Neural crest cell (in vitro differentiated cells): ENCODE data around the gene AMZ2. TPM values are rescaled to one million over a fixed set of nuclear protein-coding genes. Genes with fewer than 3 reads are reported as not detected.
A peak's percentile ranks its signal among the peaks of the same experiment; 100 is the strongest.
"Not testable (repeated sequence)": the region's sequence is repeated elsewhere in the genome, so short reads cannot be mapped to it uniquely, and the experiment has no call there.

Source experiments
- DNase-seq: peaks from one replicate; pipeline ENCODE4 v3.0.0; 2021; ENCODE audit warnings: low read depth, mixed read lengths, low spot score
- H3K27ac Mint-ChIP-seq: one replicate; pipeline ENCODE4 v1.8.0; 2021; ENCODE audit warnings: mild to moderate bottlenecking, mixed read lengths; ENCODE audit not compliant: unreplicated experiment
- H3K27me3 Mint-ChIP-seq: 2 replicates; pipeline ENCODE4 v1.8.0; 2021; ENCODE audit warnings: low read depth, mild to moderate bottlenecking, mixed read lengths
- H3K36me3 Mint-ChIP-seq: 2 replicates; pipeline ENCODE4 v1.8.0; 2021; ENCODE audit warnings: low read depth, mild to moderate bottlenecking, mixed read lengths
- H3K4me1 Mint-ChIP-seq: 2 replicates; pipeline ENCODE4 v1.8.0; 2021; ENCODE audit warnings: mixed read lengths
- H3K4me3 Mint-ChIP-seq: one replicate; pipeline ENCODE4 v1.8.0; 2021; ENCODE audit warnings: mild to moderate bottlenecking, mixed read lengths
- H3K9me3 Mint-ChIP-seq: 2 replicates; pipeline ENCODE4 v1.8.0; 2021; ENCODE audit warnings: mixed read lengths
- CTCF ChIP-seq: fragments of 200-600 bp; sonication (generic); conservative IDR thresholded peaks from 2 replicates; pipeline ENCODE4 v1.5.0; 2021; ENCODE audit warnings: antibody characterized with exemption, mild to moderate bottlenecking
- total RNA-seq: library from RNA; stranded (reverse); gene quantifications from 2 replicates; pipeline ENCODE4 v1.2.1, GENCODE V29; 2021

AMZ2 gene
- total RNA-seq, 1 donor from 2014 or later = 87.5 TPM

GRCh38 chr17:68273722-68274121 is 25.9 kb downstream of the AMZ2 start:
- Mint-ChIP-seq H3K4me3 (no peak overlapping the region), H3K27me3 (no peaks in the 10 kb centered on the region), H3K9me3 (peaks cover 5% of the 10 kb centered on the region), H3K36me3 (peaks cover 5% of the 10 kb centered on the region), H3K4me1 (no peaks in the 10 kb centered on the region), H3K27ac (no peak overlapping the region)
- no peak for TF ChIP-seq CTCF
- no peak for DNase-seq

GRCh38 chr17:68276339-68276738 is 28.5 kb downstream of the AMZ2 start:
- H3K27me3 Mint-ChIP-seq, H3K4me1 Mint-ChIP-seq: not testable (repeated sequence)

GRCh38 chr17:68277807-68278206 is 30.0 kb downstream of the AMZ2 start:
- no peak for DNase-seq
- Mint-ChIP-seq H3K9me3 (peaks cover 9% of the 10 kb centered on the region), H3K27me3 (no peaks in the 10 kb centered on the region), H3K4me3 (no peak overlapping the region), H3K4me1 (no peaks in the 10 kb centered on the region), H3K27ac (no peak overlapping the region), H3K36me3 (peaks cover 9% of the 10 kb centered on the region)
- TF ChIP-seq CTCF = no peak

More at GRCh38 chr17:68276339-68276738, 28.5 kb downstream of the AMZ2 start:
- not testable (repeated sequence) for H3K9me3 Mint-ChIP-seq, H3K27ac Mint-ChIP-seq, DNase-seq, H3K4me3 Mint-ChIP-seq, H3K36me3 Mint-ChIP-seq

GRCh38 chr17:68281965-68282364 is 34.1 kb downstream of the AMZ2 start:
- H3K27me3 Mint-ChIP-seq, H3K36me3 Mint-ChIP-seq, H3K9me3 Mint-ChIP-seq, H3K4me1 Mint-ChIP-seq, H3K27ac Mint-ChIP-seq, H3K4me3 Mint-ChIP-seq, DNase-seq: not testable (repeated sequence)

GRCh38 chr17:68288375-68288774 is 40.5 kb downstream of the AMZ2 start:
- no peak overlapping the region for H3K27ac Mint-ChIP-seq
- peaks cover 45% of the 10 kb centered on the region for H3K27me3 Mint-ChIP-seq
- H3K4me3 Mint-ChIP-seq = peak overlapping the region; percentile 81
- H3K4me1 Mint-ChIP-seq = peaks cover 17% of the 10 kb centered on the region
- no peak for TF ChIP-seq CTCF
- no peaks in the 10 kb centered on the region for H3K9me3 Mint-ChIP-seq
- DNase-seq = no peak
- H3K36me3 Mint-ChIP-seq = no peaks in the 10 kb centered on the region

GRCh38 chr17:68288804-68289203 is 41.0 kb downstream of the AMZ2 start:
- H3K27ac Mint-ChIP-seq = no peak overlapping the region
- TF ChIP-seq CTCF = no peak
- H3K4me3 Mint-ChIP-seq = peak overlapping the region; percentile 81
- H3K9me3 Mint-ChIP-seq = no peaks in the 10 kb centered on the region
- H3K4me1 Mint-ChIP-seq = peaks cover 19% of the 10 kb centered on the region
- no peak for DNase-seq
- H3K27me3 Mint-ChIP-seq = peaks cover 45% of the 10 kb centered on the region
- H3K36me3 Mint-ChIP-seq = no peaks in the 10 kb centered on the region

GRCh38 chr17:68289473-68289872 is 41.6 kb downstream of the AMZ2 start:
- no peak for TF ChIP-seq CTCF
- Mint-ChIP-seq H3K27me3 (peaks cover 50% of the 10 kb centered on the region), H3K4me3 (peak overlapping the region; percentile 81), H3K36me3 (no peaks in the 10 kb centered on the region), H3K9me3 (no peaks in the 10 kb centered on the region), H3K27ac (no peak overlapping the region), H3K4me1 (peaks cover 26% of the 10 kb centered on the region)
- no peak for DNase-seq
